ENCODE results near the gene NANOS2. TPM values are rescaled to one million over a fixed set of nuclear protein-coding genes. Genes with fewer than 3 reads are reported as not detected.
A peak's percentile ranks its signal among the peaks of the same experiment; 100 is the strongest.

Gene NANOS2
- total and polyA plus RNA-seq, 9 of the 15 experiments (the other 6 are each of a cell fraction or from before 2014, with no cell fraction given), result not detected

GRCh38 chr19:45902651-45903625, 11.6 kb downstream of the NANOS2 start:
- 12% methylated on average over 73 of the region's 73 CpGs for WGBS (ENCODE audit: insufficient coverage, low coverage, missing lambda C conversion rate)
- DNase-seq (ENCODE audit: extremely low read depth in 1 of 4, low spot score in 3 of 4) (peak; percentile 99 to 100 (median 100)), ATAC-seq (peak; percentile 92), FAIRE-seq (peak; percentile 97)
- intact Hi-C loops (cut with micrococcal nuclease) (loop anchor here (1.0 kb wide), 1 partner anchor 40 kb away; the partner anchor contains the start of gene SYMPK), in situ Hi-C loops (cut with MboI) (no loop called here)
- Histone ChIP-seq H2AFZ (ENCODE audit: low read depth, low read length) (peak overlapping the region; percentile 93), H4K20me1 (replicated peaks; ENCODE audit: control insufficient read depth, insufficient read depth, low read length) (no peaks in the 10 kb centered on the region), H3K79me2 (ENCODE audit: control insufficient read depth, insufficient read depth, low read length) (peaks cover 20% of the 10 kb centered on the region), H3K27me3 (ENCODE audit: control insufficient read depth in 2 of 2, insufficient read depth in 2 of 2, low read length in 2 of 2) (no peaks in the 10 kb centered on the region), H3K4me3 (peak overlapping the region; percentile 52), H3K4me1 (replicated peaks in 1 of 2; ENCODE audit: control insufficient read depth in 2 of 2, insufficient read depth in 2 of 2, low read length in 2 of 2) (peaks cover 6 to 25% of the 10 kb centered on the region in 2 experiments; a peak in 4 of 5 replicates), H3K9me1 (ENCODE audit: control insufficient read depth, insufficient read depth, low read length) (no peaks in the 10 kb centered on the region), H3K27ac (ENCODE audit: extremely low read depth, low read depth, low read length) (no peak overlapping the region; the same call in 2 of the 3 replicates), H3K36me3 (ENCODE audit: control insufficient read depth, insufficient read depth, low read length) (peaks cover 24% of the 10 kb centered on the region), H3K9me3 (replicated peaks; ENCODE audit: control insufficient read depth, insufficient read depth, low read depth, low read length) (no peaks in the 10 kb centered on the region), H3K9ac (ENCODE audit: insufficient read depth in 1 of 2, low read depth in 2 of 2, low read length in 2 of 2) (peak overlapping the region; percentile 75 to 94; a peak in 3 of 4 replicates), H3K4me2 (ENCODE audit: insufficient read depth, low read length) (peak overlapping the region; percentile 86)
- ChIA-PET POLR2A (interaction anchor here (0.6 to 2.0 kb wide), 9 partner anchors 8 to 131 kb away, joined by 3 to 12 read pairs (median 3); partner anchors contain the start of genes IRF2BP1 and SYMPK), CTCF (ENCODE audit: low intra/inter-chr PET ratio) (no interaction called here)
- no TSS peak for BruUV-seq (replicated peaks)
- TF ChIP-seq ZNF583 (CRISPR knock-in tag; IDR thresholded peaks at IDR 0.05) (peak; percentile 65; the same call in 1 of the 2 replicates), TCF7L2 (IDR thresholded peaks at IDR 0.05; ENCODE audit: low read depth, low read length) (no peak), CREB3L1 (IDR thresholded peaks at IDR 0.05; ENCODE audit: borderline replicate concordance, low read depth) (peak; percentile 58; the same call in 1 of the 2 replicates), ZNF253 (CRISPR knock-in tag; conservative IDR thresholded peaks at IDR 0.05) (no peak), ZNF436 (CRISPR knock-in tag; IDR thresholded peaks at IDR 0.05) (no peak), E2F1 (CRISPR knock-in tag; IDR thresholded peaks at IDR 0.05) (peak; percentile 67; the same call in 1 of the 2 replicates), HIVEP1 (CRISPR knock-in tag; IDR thresholded peaks at IDR 0.05) (peak; percentile 58; the same call in 1 of the 2 replicates), SFPQ (IDR thresholded peaks at IDR 0.05; ENCODE audit: low read depth, low read length) (no peak), CBX2 (IDR thresholded peaks at IDR 0.05; ENCODE audit: insufficient read depth, low read length, poor library complexity, severe bottlenecking) (no peak), HDAC2 (IDR thresholded peaks at IDR 0.05) (peak; percentile 97), CGGBP1 (CRISPR knock-in tag; IDR thresholded peaks at IDR 0.05) (no peak), ZEB2 (IDR thresholded peaks at IDR 0.05) (peak; percentile 73), ATF7 (IDR thresholded peaks at IDR 0.05) (peak; percentile 57; the same call in 1 of the 2 replicates), RCOR1 (IDR thresholded peaks at IDR 0.05; ENCODE audit: borderline replicate concordance in 1 of 2, low read depth in 2 of 2, low read length in 2 of 2) (peak; percentile 27 to 95; a peak in 2 of 4 replicates), LCOR (CRISPR knock-in tag; IDR thresholded peaks at IDR 0.05) (no peak), KDM4B (IDR thresholded peaks at IDR 0.05; ENCODE audit: borderline replicate concordance in 2 of 2, low read depth in 1 of 2) (no peak)

All from K562 (cell line).